ENCODE data around the gene NFATC3.

The NFATC3 gene

GRCh38 chr16:68073902-68074760 lies 11.0 kb upstream of the NFATC3 start:
- DNase-seq = no peak

- DNase-seq = peak; percentile 79
These were observed 10.2 kb upstream of the NFATC3 start for GRCh38 chr16:68074850-68075555.

DNA sequence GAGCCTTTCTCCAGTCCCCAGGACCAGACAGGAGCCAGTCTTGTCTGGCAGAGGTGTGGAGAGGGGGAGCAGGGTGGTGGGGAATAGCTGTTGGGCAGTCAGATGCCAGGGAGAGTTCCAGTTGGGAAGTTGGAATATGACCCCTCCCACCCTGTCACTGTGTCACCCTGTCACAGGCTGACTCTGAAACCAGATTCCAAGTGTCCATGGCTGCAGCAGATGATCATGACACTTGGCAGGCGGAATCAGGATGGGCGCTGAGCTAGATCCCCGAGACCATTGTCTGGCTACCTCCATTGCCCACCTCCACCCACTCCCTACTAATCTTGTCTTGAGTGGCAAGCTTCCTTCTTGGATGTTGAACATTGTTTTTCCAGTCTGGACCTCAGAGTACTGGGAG lies 9.2 kb upstream of the NFATC3 start:
- no peak for DNase-seq

- no peak for DNase-seq
These were observed 8.6 kb upstream of the NFATC3 start for GRCh38 chr16:68076560-68076959.

DNA sequence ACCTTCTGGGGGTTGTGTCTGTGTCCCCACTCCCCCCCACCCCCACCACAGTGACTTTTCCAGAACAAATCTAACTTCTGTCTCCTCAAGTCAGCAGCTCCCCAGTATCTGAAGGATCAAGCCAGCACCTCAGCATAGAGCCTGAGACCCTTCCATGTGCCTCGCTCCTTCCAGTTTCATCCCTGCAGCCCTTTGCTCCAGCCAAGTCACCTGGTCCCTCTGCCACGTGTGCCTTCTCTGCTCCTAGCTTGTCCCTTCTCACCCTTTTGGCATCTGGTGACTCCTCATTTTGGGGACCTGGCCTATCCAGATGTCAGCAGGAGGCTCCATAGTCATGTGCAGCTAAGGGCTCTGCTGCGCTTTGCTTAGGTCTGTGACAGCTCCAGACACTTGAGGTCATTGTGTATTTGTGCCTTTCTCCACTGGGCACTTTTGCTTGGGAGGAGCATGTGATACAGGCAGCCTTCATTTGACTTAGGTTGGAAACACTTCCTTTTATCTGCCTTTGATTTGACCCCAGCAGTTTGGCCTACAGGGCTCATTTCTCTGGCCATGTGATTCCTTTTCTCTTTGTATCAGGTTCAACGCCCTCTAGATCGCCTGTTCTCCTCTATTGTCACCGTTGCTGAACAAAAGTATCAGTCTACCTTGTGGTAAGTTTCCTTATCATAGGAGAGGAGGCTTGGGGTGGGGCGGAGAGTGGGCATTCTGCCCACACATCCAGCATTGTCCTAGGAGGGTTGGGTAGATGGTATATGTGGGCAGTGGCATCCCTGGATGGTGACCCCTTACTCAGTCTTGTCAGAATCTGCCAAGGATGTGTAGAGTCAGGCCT lies 7.1 kb upstream of the NFATC3 start:
- no peak for DNase-seq

DNA sequence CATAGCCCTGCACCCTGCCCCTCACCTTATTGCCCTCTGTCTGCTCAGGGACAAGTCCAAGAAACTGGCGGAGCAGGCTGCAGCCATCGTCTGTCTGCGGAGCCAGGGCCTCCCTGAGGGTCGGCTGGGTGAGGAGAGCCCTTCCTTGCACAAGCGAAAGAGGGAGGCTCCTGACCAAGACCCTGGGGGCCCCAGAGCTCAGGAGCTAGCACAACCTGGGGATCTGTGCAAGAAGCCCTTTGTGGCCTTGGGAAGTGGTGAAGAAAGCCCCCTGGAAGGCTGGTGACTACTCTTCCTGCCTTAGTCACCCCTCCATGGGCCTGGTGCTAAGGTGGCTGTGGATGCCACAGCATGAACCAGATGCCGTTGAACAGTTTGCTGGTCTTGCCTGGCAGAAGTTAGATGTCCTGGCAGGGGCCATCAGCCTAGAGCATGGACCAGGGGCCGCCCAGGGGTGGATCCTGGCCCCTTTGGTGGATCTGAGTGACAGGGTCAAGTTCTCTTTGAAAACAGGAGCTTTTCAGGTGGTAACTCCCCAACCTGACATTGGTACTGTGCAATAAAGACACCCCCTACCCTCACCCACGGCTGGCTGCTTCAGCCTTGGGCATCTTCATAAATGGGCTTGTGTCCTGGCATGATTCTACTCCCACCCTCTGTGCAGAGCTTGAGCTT lies 6.3 kb upstream of the NFATC3 start:
- no peak for DNase-seq

DNA sequence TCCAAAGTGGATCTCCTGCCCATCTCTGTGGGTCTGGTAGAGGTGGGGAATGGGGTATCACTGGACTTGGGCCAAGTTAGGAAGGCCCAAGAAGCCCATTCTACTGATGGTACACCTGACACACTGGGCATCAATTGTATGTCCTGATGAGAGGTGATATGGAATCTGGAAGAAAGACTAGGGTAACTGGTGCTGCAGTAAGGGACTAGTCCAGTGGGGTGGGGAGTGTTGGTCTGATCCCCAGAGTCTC lies 5.9 kb upstream of the NFATC3 start:
- DNase-seq = no peak

DNA sequence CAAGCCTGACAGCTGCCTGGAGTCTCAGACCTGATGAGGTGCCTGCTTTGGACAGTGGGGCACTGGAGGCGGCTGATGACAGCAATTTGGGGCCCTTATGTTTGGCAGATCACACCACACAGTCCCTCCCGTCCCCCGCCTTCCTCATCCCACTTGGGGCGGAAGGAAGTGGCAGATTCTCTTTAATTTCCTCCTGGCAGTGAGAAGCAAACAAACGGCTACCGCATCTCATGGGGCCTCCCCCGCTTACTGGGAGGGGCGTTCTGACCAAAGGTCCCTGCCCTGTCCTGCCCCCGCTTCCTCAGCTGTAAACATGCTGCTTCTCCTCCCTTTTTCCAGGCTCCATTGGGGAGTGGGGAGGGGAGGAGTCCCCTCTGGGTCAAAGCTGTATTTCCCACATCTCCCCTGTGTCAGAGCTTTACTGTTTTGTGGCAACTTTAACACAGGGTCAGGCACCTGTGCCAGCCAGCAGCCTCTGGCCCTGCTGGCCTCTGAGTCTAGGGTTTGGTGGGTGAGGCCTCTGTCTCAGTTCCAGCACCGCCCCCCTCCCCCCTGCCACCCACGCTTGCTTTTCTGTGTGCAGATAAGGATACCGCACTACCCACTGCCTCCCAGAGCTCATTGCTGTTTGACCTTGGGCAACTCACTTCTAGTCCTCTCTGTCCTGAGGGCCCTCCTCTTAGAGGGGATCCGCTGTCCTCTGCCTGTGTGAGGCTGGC lies 5.4 kb upstream of the NFATC3 start:
- peak; percentile 82 for DNase-seq

DNA sequence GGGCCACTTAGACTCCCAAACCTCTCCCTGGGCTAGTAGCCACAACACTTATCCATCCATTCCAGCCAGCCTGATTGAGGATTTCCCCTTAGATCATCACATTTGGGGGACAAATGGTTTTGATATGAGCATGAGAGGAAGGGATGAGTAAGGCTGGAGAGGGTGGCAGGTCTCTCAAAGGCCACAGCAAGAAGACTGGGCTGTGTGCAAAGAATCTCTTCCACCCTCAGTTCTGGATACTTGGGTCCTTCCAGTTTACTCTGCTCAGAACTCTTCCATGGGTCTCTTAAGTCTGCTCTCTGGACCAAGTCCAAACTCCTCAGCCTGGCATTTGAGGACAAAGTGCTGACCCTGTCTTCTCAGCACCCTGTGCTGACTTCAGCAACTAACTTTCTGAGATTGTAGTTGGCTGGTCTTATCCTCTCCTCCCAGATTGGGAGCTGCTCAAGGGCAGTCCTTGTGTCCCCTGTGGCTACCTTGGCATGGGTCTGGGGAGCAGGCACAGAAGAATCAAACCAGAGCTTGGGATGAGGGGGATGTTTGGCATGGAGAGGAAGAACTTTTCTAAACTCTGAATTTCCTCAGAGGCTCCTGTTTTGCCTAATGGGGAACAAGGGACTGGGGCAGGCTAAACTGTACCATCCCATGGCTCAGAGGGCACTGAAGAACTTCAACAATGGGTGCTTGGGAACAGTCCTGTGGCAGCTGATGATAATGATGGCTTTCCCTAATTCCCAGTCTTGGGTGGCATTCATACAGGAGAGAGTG lies 3.1 kb upstream of the NFATC3 start:
- DNase-seq = no peak

DNA sequence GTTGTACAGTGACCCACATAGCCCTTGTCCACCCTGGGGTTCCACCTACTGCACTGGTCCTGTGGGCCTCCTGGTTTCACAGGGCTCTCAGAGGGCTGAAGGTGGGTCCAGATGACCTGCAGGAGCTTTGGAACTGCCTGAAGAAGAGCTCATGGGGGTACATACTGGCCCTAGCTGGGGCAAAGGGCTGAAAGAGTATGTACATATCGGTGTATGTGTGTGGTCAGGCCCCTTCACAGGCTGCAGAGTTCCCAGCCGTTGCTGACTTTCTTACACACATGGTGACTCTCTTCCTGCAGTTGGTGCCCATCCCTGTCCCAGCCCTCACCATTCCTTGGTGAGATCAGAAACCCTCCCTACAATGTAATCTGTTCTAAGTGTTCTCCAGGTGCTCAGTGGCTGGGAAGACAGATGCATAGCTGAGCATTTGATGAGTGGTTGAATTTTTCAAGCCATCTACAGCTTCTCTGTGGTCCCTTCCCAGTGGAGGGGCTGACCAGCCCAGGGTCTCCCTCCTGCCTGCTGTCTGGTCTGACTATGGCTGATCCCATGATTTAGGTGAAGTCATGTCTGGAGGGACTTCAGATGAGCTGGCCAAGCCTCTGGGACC lies 2.4 kb upstream of the NFATC3 start:
- no peak for DNase-seq

DNA sequence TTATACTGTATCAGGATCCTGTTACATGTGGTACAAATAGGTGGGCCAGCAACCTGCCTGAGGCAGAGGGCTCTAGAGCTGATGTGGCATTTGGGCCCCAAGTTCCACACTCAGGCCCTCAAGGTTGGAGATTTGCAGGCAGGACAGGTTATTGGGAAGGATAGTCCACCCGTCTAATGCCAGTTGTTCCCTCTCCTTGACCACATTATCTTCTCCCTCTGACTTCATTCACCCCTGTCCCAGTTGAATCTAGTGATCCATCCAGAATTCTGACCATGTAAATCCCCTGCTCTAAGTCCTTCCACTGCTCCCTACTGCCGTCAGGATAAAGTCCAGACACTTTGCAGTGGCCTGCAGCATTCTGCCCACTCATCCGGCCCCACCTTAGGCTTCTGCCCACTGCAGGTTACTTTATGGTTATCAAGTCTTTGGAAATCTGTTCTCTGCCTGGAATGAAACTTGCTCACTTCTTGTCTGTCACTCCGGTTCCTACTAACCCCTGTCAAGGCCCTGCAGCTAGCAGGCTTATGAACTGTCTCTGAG lies 1.9 kb upstream of the NFATC3 start:
- DNase-seq = no peak

DNA sequence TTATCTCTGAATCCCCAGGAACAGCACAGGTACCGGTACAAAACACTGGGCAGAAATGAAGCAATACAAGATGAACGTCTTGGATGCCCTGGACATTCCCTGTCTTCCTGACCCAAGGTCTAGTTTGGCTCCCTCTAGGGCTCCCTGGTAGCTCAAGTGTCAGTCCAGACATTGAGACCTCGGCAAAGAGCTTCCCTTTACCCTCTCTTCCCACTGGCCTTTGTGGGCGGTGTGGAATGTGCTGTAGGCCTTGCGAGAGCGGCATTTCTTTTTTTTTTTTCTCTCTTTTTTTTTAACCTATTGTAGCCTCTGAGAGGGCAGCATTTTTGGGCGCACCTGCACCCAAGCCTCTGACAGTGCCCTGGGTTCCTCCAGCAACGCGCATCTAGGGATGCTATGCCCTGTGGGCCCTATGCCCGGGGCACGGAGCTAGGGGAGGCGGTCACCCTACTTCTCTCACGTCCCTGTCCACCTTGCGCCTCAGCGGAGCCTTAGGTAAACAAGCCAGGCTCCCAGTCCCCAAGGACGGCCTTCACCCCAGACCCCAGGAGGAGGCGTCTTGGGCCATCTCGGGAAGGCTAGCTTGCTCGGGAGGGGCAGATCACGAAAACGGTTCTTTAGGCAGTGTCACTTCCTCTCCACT lies 1.2 kb upstream of the NFATC3 start:
- no peak for DNase-seq

GRCh38 chr16:68084504-68085258 lies 489 bp upstream of the NFATC3 start:
- peak; percentile 89 for DNase-seq

DNA sequence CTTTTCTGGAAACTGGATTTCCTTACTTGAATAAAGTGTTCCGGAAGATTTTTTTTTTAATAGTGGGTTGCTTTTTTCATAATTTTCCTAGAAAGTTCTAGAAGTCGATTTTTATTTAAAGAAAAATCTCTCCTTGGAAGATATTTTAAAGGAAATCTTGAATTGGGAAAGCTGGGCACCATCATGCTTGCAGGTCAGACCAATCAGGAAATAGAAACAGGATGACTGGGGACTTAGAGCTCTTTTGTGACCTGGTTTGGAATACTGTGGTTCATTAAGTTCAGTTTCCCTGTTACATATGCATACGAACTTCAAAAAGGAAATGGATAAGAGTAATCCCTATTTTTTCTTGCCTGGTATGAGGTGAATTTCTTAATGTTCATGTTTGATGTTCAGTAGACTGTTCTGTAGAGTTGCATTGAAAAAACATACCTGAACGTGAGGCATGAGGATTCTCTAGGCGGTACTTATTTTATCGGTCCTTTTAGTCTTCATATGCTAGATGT lies 1.2 kb downstream of the NFATC3 start:
- DNase-seq = no peak

GRCh38 chr16:68086860-68087268 lies 1.7 kb downstream of the NFATC3 start:
- DNase-seq = no peak

DNA sequence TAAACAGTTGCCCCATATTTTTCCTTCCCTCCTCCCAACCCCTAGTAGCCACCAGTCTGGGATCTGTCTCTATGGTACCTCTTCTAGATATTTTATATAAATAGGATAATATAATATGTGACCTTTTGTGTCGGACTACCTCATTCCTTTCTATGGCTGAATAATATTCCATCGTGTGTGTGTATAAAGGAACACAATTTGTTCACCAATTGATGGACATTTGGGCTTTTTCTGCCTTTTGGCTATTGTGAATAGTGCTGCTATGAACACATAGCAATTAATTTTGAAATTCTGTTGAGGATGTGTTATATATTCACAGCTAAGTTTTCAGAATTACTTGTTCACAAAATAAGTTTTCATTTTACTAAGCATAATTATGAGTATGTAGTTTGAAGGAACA lies 2.5 kb downstream of the NFATC3 start:
- no peak for DNase-seq

DNA sequence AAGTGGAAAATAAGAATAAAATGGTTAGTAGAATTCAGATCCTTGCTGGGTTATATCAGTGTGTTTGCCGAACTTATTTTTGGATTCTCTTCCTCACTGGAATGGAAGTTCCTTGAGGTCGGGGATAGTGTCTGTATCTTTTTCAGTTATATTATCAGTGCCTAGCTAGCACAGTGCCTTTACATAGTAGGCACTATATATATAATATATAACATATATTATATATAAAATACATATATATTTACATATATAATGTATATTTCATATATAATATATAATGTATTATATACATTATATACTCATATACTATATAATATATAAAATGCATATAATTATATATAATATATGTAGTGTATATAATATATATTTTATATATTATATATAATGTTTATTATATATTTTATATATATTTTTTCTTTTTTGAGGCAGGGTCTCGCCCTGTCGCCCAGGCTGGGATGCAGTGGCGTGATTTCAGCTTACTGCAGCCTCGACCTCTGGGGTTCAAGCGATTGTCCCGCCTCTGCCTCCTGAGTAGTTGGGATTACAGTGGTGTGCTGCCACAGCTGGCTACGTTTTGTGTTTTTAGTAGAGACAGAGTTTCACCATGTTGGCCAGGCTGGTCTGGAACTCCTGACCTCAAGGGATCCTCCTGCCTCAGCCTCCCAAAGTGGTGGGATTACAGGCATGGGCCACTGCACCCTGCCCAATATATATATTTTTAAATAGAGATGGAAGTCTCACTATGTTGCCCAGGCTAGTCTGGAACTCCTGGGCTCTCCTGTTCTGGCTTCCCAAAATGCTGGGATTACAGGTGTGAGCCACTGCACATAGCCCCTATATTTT lies 3.2 kb downstream of the NFATC3 start:
- no peak for DNase-seq

- DNase-seq = no peak
These were observed 3.9 kb downstream of the NFATC3 start for GRCh38 chr16:68089067-68089466.

Measured in CD4-positive, alpha-beta T cell treated with Interleukin-10 for 1 hour (primary cell).